HFF-Myc (cell line): ENCODE data around the gene MPDZ.

Source experiments
- DNase-seq: peaks from one replicate; pipeline ENCODE4 v3.0.0-alpha.2; 2011; ENCODE audit warnings: low read depth; ENCODE audit errors: extremely low read depth
- H3K4me3 ChIP-seq: replicated peaks from 2 replicates; pipeline ENCODE4 v1.5.1; 2011; ENCODE audit warnings: low read depth, mild to moderate bottlenecking, control low read depth, low read length
- CTCF ChIP-seq: IDR thresholded peaks from 2 replicates; pipeline ENCODE4 v1.5.1; 2012; ENCODE audit warnings: mild to moderate bottlenecking, low read depth, low read length, control low read depth; ENCODE audit errors: missing control alignments

The MPDZ gene

GRCh38 chr9:13220837-13221236 lies 58.7 kb downstream of the MPDZ start:
- TF ChIP-seq CTCF: no peak
- no peak for DNase-seq
- no peak overlapping the region for H3K4me3 ChIP-seq

GRCh38 chr9:13215791-13216554 lies 63.5 kb downstream of the MPDZ start:
- no peak for DNase-seq
- TF ChIP-seq CTCF: no peak
- no peak overlapping the region for H3K4me3 ChIP-seq

- TF ChIP-seq CTCF: no peak
- H3K4me3 ChIP-seq: no peak overlapping the region
- no peak for DNase-seq
Observed at GRCh38 chr9:13213998-13214397, 65.5 kb downstream of the MPDZ start.

DNA sequence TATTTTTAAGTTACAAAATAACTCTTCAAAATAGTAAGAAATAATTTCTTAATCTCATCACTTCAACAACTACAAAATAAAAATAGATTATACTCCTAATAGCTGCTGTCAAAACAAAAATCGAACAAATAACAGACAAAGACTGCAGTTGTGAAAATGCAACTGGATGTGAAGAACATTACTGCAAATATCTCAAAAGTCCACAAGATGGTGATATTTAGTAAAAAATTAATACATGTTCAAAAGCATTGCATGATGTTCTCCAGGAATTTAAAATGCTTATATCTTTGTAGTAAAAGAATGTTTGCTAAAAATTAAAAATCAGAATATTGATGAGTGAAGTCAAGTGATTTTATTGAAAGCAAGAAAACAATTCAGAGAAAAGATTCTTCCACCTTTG lies 66.2 kb downstream of the MPDZ start:
- no peak for TF ChIP-seq CTCF
- no peak overlapping the region for H3K4me3 ChIP-seq
- peak; percentile 2 for DNase-seq

GRCh38 chr9:13210306-13210705 lies 69.2 kb downstream of the MPDZ start:
- TF ChIP-seq CTCF: no peak
- H3K4me3 ChIP-seq: no peak overlapping the region
- no peak for DNase-seq

- TF ChIP-seq CTCF: no peak
Observed at GRCh38 chr9:13209498-13209897, 70.0 kb downstream of the MPDZ start.

GRCh38 chr9:13205824-13206223 lies 73.7 kb downstream of the MPDZ start:
- H3K4me3 ChIP-seq: no peak overlapping the region
- TF ChIP-seq CTCF: no peak
- DNase-seq: no peak

More at GRCh38 chr9:13209498-13209897, 70.0 kb downstream of the MPDZ start:
- no peak for DNase-seq
- no peak overlapping the region for H3K4me3 ChIP-seq
